Stimulated activated CD8-positive, alpha-beta memory T cell treated with anti-CD3 and anti-CD28 coated beads, Interleukin-4, amount 100 ng/mL, for 4 hours (primary cell): ENCODE results near the gene RYR1.

Source experiments
- DNase-seq, 2 donors: peaks; one replicate each; pipeline ENCODE4 v3.0.0-alpha.2; 2020; ENCODE audit warnings: low read depth in 2 of 2, low spot score in 1 of 2

The RYR1 gene

DNA sequence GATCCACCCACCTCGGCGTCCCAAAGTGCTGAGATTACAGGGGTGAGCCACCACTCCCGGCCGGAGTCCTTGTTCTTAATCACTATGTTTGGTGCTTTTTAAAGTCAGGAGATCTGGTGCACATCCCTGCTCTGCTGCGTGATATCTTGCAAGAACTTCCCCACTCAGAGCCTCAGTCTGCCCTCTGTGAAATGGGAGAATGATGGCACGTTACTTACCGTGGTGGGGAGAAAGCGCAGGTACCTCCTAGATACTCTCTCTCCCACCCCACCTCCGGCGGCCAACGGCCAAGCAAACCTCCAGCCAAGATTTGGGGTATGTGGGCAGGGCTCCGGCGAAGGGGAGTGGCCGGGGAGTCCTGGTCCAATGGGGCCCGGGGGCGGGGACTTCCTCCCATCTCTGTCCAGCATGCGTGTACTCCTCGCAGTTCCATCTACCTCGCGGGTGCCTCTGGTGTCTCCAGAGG lies at the start of gene RYR1:
TSS of gene RYR1 (plus strand) at position 424 of the 466 bp plus-strand sequence. CDS start 139 bp downstream, outside the sequence.
- no peak for DNase-seq

DNA sequence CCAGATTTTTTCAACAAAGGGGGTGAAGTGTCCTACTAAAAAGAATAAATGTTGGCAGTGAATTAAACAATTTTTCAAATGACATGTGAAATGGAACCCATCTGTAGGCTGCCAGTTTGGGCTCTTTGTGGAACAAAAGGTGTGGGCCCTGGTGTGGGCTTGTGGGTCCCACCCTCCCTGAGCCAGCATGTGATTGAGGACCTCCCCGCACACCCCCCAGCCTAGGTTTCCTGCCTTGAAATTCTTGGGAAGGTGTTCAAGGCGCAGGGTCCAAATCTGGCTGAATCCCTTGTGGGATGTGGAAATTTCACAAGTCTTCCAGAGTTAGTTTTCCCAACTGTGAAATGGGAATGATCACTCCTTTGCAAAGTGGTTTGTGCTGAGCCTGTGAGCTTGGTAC lies 49.7 kb upstream of the RYR1 start:
- no peak for DNase-seq

DNA sequence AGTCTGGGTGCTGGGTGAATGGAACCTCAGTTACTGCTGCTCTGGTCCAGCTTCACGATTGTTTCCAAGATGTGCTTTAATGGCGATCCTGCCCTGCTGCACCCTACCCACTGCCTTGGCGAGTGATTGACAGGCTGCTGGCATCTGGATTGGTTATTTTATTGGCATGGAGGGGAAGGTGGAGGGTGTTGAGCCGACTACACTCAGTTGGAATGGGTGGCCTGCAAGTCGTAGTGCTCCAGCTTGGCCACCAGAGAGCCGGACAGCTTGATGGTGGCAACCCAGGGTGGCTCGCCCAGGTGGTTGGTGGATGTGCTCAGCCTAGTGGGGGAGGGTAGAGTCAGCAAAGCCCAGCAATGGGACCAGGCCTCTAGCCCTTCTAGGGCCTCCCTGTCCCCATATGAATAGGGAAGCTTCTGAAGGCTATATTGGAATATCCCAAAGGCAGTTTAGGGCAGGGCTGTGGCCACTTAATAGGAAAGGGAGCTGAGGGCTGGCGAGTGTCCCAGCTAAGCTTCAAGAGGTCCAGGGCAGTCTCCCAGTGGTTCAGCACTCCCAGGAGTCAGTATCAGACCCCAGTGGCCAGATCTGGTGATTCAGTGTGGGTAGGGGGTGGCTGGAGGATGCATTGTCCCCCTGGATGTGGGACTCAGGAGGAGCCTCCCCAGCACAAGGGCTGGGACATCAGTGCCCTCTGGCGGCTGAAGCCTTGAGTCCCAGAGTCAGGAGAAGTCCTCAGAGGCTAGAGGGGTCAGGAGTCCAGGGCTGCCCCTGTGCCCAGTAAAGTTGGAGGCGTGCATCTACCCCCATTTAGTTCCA lies 49.1 kb upstream of the RYR1 start:
- no peak for DNase-seq

DNA sequence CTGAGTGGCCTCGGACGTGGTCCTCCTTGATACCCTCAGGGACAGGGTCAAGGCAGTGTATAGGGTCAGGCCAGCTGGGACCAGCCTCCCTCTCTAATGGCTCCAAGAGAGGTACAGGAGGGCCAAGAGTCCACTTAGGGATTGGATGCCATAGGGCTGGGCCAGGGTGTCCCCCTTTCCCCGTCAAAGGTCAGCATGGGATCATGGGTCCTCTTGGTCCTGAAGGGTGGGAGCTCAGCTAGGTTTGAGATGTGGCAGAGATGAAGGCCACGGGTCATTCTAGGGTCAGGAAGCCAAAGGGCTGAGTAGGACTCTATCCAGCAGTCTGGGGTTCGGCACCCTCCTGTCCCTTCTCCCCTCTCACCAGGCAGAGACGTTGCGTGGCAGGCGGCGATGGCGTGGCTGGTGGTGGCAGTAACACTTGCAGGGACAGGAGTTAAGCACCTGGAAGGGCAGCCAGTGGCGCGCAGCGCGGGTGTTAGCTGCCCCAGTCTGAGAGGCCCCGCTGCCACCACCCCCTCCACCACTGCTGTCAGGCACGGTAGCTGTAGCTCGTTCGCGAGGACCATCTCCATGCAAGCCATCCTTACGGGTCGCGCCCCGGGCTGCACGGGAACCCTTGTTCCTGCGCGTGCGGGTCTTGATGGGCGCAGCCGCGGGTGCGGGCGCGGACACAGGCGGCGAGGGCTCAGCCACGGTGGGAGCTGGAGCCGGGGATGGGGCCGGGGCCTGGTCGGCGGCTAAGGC lies 48.3 kb upstream of the RYR1 start:
- DNase-seq = no peak

DNA sequence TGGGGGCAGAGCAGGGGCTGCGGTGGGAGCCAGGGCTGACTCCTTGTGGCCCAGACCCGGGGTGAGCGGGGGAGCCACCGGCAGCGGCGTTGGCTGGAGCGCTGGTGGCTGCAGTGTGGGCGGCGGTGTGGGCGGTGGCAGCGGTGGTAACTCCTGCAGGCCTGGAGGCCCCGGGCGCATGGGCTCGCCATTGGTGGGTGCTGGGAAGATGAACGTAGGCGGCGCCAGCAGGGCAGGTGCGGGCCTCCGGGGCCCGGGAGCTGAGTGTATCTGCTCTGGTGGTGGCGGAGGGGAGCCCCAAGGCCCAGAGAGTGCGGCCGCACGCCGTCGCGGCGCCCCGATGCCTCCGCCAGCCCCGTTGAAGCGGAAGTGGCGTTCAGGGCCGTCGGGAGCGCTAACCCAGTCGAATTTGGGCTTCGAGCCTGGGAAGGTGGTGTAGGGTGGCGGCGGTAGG lies 47.7 kb upstream of the RYR1 start:
- DNase-seq = no peak

GRCh38 chr19:38386300-38386970 lies 47.1 kb upstream of the RYR1 start:
- no peak for DNase-seq

DNA sequence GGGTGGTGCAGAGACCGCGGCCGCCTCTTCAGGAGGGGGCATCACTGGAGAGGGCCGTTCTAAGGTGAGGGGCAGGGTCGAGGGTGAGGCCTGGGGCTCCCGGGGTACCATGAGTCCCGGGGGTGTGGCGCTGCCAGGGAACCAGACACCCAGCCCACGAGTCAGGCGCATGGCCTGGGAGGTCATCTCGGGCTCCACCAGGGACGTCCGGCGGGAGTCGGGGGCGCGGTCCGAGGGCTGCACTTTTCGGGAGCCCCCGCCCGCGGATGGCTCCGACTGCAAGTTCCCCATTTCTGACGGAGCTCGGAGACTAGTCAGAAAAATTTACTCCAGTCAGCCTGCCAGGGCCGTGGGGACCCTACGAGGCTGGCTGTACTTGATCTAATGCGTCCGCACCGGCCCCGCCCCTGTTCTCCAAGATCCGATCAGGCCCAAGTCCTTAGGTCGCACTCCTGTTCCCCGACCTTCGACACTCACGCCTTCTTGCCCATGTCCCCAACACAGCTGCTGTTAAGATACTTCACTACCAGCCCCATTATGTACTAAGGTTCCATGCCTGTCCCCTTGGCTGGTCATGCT lies 46.4 kb upstream of the RYR1 start:
- no peak for DNase-seq

GRCh38 chr19:38387550-38388348 lies 45.7 kb upstream of the RYR1 start, which contains the start of gene GGN:
GGN (minus strand) TSS chr19:38388034; CDS start chr19:38387261, 773 bp downstream.
- peak; percentile 45 to 58 for DNase-seq

DNA sequence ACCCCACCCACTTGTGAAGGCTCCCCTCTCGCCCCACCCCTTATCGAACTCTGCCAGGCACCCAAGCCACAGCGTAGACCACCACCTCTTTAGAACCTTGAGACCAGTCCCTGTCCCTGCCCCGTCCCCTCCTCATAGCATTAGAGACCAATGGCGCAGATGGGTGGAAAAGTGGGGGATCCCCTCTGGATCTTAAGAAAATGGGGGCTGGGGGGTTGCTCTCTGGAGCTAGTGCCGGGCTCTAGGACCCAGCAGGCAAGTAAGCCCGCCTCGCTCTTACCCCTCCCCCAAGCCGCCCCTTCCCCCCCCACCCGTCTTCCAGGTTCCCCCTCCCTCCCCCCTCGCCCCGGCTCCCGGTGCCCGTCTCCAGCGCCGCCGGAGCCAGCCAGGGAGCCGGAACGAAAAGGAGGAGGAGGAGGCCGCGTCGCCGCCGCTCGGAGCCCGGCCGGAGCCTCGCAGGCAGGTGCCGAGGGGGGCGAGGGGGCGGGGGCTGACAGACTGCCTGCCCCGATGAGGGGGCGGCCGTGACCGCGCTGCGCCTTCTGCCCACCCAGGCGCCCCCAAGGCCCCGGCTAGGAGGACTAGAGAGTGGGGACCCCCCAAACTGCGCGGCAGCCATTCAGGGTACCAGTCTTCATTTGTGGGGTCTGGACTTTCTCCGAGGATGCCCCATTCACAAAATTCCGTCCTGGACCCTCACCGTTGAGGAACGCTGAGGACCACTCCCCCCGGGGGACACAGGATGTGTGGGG lies 45.0 kb upstream of the RYR1 start, which contains the start of gene SPRED3:
TSS of gene SPRED3 (plus strand) at position 349 of the 752 bp plus-strand sequence. CDS start 1,606 bp downstream, outside the sequence.
- DNase-seq = no peak

DNA sequence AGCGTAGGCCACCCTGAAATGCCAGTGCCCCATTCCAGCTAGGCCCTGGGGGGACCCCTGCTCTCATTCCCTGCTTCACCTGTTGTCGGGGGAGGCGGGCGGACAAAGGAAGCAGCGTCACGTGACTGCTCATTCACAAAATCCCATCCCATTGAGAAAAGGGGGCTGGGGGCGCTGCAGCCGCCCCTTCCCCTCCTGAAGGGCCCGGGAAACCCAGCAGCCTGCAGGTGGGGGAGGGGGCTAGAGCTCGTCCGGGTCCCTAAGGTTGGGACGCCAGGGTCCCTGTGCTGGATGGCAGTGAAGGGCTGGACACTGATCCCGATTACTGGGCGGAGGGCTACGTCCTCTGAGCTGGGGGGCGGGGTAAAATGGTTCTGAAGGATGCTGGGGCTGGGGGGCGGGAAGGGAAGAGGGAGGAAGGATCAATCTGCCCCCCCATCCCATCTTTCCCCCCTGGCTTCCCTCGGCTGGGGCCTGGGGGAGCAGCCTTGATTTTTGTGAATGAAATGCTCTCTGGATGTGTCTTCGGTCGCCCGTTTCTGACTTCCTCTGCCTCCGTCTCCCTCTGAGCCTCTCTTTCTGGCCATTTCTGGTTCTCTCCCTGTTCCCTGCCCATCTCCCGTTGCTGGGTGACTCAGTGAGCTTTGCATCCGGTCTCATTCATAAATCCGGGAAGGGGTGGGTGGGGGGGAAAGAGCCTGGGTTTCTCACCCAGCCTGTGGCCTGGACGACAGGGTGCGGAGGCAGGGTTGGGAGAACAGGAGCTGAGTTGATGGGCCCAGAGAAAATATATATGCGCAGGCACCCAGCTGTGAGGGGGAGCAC lies 44.2 kb upstream of the RYR1 start:
- no peak for DNase-seq

- no peak for DNase-seq
Observed at GRCh38 chr19:38389957-38390924, 43.2 kb upstream of the RYR1 start.

GRCh38 chr19:38391911-38392464 lies 41.5 kb upstream of the RYR1 start:
- DNase-seq = no peak

DNA sequence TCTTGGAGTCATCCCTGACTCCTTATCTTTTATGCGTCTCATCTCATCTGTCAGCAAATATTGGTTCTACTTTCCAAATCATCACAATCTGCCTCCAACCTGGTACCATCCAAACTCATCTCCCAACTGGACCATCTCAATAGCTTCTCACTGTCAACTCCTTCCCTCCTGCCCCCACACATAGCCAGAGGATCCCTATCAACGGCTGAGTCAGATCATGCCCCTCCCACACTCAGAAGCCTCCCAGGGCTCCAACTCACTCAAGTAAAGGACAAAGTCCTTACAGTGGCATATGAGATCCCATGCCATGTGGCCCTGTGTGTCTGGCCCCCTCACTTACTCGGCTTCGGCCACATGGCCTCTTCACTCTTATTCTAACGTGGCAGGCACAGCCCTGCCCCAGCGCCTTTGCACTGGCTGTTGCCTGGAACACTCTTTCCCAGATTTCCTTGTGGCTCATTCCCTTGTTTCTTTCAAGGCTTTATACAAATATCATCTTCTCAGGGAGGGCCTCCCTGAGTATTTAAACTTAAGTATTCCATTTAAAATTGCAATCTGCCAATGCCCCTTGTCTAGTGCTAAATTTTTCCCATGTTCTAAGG lies 40.7 kb upstream of the RYR1 start:
- DNase-seq = no peak

GRCh38 chr19:38394488-38394887 lies 39.0 kb upstream of the RYR1 start:
- peak; percentile 15 to 50 for DNase-seq

DNA sequence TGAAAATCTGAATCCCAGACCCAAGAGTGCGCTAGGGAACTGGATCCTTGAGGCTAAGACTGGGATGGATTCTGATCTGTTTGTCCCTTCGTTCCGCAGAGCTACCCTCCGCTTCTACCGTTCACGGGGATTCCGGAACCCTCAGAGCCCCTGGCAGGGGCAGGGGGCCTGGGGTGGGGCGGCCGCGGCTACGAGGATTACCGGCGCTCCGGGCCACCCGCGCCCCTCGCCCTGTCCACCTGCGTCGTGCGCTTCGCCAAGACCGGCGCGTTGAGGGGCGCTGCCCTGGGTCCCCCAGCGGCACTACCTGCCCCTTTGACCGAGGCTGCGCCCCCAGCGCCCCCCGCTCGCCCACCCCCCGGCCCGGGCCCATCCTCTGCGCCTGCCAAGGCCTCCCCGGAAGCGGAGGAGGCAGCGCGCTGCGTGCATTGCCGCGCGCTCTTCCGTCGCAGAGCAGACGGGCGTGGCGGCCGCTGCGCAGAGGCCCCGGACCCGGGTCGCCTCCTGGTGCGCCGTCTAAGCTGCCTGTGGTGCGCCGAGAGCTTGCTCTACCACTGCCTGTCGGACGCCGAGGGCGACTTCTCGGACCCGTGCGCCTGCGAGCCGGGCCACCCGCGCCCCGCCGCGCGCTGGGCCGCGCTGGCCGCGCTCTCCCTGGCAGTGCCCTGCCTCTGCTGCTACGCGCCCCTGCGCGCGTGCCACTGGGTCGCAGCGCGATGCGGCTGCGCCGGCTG lies 37.9 kb upstream of the RYR1 start:
- DNase-seq = no peak

DNA sequence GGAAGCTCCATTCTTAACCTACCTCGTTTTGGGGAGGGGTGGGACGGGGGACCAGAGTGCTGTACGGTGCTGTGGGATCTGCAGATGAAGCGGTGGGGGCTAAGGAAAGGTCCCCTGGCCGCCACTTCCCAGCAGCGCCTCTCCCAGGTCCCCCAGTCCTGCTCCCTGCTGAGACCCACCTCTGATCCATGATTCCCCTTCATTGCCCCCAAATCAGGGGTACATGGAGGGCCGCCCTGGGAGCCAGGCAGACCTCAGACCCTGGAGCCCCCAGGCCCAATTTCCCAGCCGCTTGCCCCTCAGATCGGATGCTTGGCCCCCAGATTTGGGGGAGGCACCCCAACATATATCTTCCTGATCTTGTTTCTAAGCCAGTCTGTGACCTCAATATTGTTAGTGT lies 34.4 kb upstream of the RYR1 start:
- DNase-seq = no peak
